DMS153 treated with DMSO at 0.1 percent for 48 hours (cell line): ENCODE measurements around the gene RGL1.

Experiments
- DNase-seq: peaks from one replicate; lab custom pipeline; 2025; ENCODE audit not compliant: unreplicated experiment; lab: John Stamatoyannopoulos, UW

RGL1 gene

GRCh38 chr1:183817576-183818288, 12.8 kb downstream of the RGL1 start:
- DNase-seq, result no peak

GRCh38 chr1:183819059-183819458, 14.1 kb downstream of the RGL1 start:
- DNase-seq, result no peak

- DNase-seq, result no peak
Observed at GRCh38 chr1:183821309-183821888, 16.5 kb downstream of the RGL1 start.

- no peak for DNase-seq
Observed at GRCh38 chr1:183821889-183822611, 17.1 kb downstream of the RGL1 start.

GRCh38 chr1:183824291-183824690, 19.4 kb downstream of the RGL1 start:
- DNase-seq, result no peak

- no peak for DNase-seq
Observed at GRCh38 chr1:183827801-183828200, 22.9 kb downstream of the RGL1 start.

- DNase-seq, result no peak
Observed at GRCh38 chr1:183830389-183830788, 25.5 kb downstream of the RGL1 start.

- no peak for DNase-seq
Observed at GRCh38 chr1:183831311-183831710, 26.4 kb downstream of the RGL1 start.

GRCh38 chr1:183832459-183832858, 27.5 kb downstream of the RGL1 start:
- DNase-seq, result no peak

- DNase-seq, result no peak
Observed at GRCh38 chr1:183834568-183834967, 29.6 kb downstream of the RGL1 start.

- no peak for DNase-seq
Observed at GRCh38 chr1:183836598-183836997, 31.7 kb downstream of the RGL1 start.

GRCh38 chr1:183837062-183837461, 32.1 kb downstream of the RGL1 start:
- DNase-seq, result no peak

- no peak for DNase-seq
Observed at GRCh38 chr1:183838221-183838620, 33.3 kb downstream of the RGL1 start.

GRCh38 chr1:183840140-183840539, 35.2 kb downstream of the RGL1 start:
- no peak for DNase-seq

GRCh38 chr1:183841550-183841949, 36.6 kb downstream of the RGL1 start:
- DNase-seq, result no peak

- DNase-seq, result peak; percentile 55
Observed at GRCh38 chr1:183841950-183842794, 37.3 kb downstream of the RGL1 start.

GRCh38 chr1:183842795-183843144, 37.9 kb downstream of the RGL1 start:
- no peak for DNase-seq

- DNase-seq, result no peak
Observed at GRCh38 chr1:183844806-183845205, 39.9 kb downstream of the RGL1 start.

GRCh38 chr1:183845681-183846080, 40.8 kb downstream of the RGL1 start:
- no peak for DNase-seq

GRCh38 chr1:183847641-183848040, 42.7 kb downstream of the RGL1 start:
- no peak for DNase-seq

GRCh38 chr1:183850852-183851251, 45.9 kb downstream of the RGL1 start:
- no peak for DNase-seq
